ENCODE measurements around the gene XRCC4. TPM values are rescaled to one million over a fixed set of nuclear protein-coding genes. Genes with fewer than 3 reads are reported as not detected.

XRCC4 gene
- total RNA-seq, 3 donors from 2014 or later, result 8.8 to 10.8 (median 10.4) TPM

DNA sequence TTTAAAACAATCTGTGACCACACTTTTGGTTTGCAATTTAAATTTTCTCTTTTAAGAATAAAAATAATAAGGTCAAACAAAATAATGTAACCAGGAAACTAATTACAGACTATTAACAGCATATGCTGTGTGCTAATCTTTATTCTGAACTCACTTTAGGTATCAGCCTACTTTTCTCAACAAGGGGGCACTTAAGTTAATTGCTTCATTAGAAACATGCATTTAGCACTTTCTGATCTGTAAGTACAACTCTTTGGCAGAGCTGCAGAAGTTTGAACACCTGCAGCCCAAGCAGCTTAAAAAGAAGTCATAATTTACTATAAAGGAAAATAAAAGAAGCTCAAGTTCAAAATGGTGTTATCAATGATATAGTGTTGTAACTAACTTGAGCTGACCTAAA is 21.7 kb downstream of the XRCC4 start:
- TF ChIP-seq POLR2A (IDR thresholded peaks at IDR 0.05), result no peak
- TF ChIP-seq, protein P1, sequence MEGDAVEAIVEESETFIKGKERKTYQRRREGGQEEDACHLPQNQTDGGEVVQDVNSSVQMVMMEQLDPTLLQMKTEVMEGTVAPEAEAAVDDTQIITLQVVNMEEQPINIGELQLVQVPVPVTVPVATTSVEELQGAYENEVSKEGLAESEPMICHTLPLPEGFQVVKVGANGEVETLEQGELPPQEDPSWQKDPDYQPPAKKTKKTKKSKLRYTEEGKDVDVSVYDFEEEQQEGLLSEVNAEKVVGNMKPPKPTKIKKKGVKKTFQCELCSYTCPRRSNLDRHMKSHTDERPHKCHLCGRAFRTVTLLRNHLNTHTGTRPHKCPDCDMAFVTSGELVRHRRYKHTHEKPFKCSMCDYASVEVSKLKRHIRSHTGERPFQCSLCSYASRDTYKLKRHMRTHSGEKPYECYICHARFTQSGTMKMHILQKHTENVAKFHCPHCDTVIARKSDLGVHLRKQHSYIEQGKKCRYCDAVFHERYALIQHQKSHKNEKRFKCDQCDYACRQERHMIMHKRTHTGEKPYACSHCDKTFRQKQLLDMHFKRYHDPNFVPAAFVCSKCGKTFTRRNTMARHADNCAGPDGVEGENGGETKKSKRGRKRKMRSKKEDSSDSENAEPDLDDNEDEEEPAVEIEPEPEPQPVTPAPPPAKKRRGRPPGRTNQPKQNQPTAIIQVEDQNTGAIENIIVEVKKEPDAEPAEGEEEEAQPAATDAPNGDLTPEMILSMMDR (IDR thresholded peaks at IDR 0.05), result no peak
- TF ChIP-seq POLR2AphosphoS5 (IDR thresholded peaks at IDR 0.05), result no peak
- Histone ChIP-seq H3K27me3 (no peaks in the 10 kb centered on the region), H3K4me1 (no peaks in the 10 kb centered on the region), H3K4me3 (no peak overlapping the region), H3K36me3 (no peaks in the 10 kb centered on the region), H3K9me3 (peaks cover 0 to 7% of the 10 kb centered on the region in 2 donors), H3K27ac (no peak overlapping the region)
- intact Hi-C loops (cut with DNase I; ENCODE audit: low total_unique reads), result no loop called here
- no peak for DNase-seq (ENCODE audit: low spot score in 2 of 2)

- Histone ChIP-seq H3K27ac (no peak overlapping the region), H3K4me3 (no peak overlapping the region), H3K9me3 (peaks cover 0 to 2% of the 10 kb centered on the region in 2 donors), H3K27me3 (no peaks in the 10 kb centered on the region), H3K36me3 (no peaks in the 10 kb centered on the region), H3K4me1 (no peaks in the 10 kb centered on the region)
- DNase-seq (ENCODE audit: low spot score in 2 of 2), result no peak
- TF ChIP-seq POLR2A (IDR thresholded peaks at IDR 0.05) (no peak), POLR2AphosphoS5 (IDR thresholded peaks at IDR 0.05) (no peak)
- TF ChIP-seq, protein P1 (IDR thresholded peaks at IDR 0.05), result no peak
- intact Hi-C loops (cut with DNase I; ENCODE audit: low total_unique reads), result no loop called here
These were observed 22.1 kb downstream of the XRCC4 start for GRCh38 chr5:83099445-83099844.

DNA sequence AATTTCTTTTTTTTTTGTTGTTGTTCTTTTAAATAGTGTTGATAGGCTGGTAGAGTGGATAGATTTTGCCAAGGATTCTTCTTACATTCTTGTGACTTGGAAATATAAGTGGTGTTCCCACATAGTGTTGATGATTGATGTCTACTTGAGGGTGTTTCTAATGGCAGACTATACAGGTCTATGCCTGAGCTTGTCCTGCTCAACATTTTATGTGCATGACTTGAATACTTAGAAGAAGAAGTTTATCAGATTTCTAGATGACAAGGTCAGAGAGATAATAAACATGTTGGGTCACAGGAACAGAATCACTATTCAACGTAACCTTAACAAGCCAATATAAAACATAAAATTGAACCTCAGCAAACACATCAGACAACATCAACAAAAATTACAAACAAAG is 24.2 kb downstream of the XRCC4 start:
- Histone ChIP-seq H3K9me3 (no peaks in the 10 kb centered on the region), H3K27ac (no peak overlapping the region), H3K4me3 (no peak overlapping the region), H3K4me1 (no peaks in the 10 kb centered on the region), H3K27me3 (no peaks in the 10 kb centered on the region), H3K36me3 (no peaks in the 10 kb centered on the region)
- intact Hi-C loops (cut with DNase I; ENCODE audit: low total_unique reads), result no loop called here
- no peak for TF ChIP-seq POLR2A (IDR thresholded peaks at IDR 0.05)
- no peak for TF ChIP-seq POLR2AphosphoS5 (IDR thresholded peaks at IDR 0.05)
- TF ChIP-seq, protein P1 (IDR thresholded peaks at IDR 0.05), result no peak
- no peak for DNase-seq (ENCODE audit: low spot score in 2 of 2)

GRCh38 chr5:83102364-83102980 is 25.1 kb downstream of the XRCC4 start:
- no peaks in the 10 kb centered on the region for H3K27me3 ChIP-seq
- no peaks in the 10 kb centered on the region for H3K9me3 ChIP-seq
- no peak overlapping the region for H3K4me3 ChIP-seq
- no peak for TF ChIP-seq POLR2A (IDR thresholded peaks at IDR 0.05)
- no peak for TF ChIP-seq POLR2AphosphoS5 (IDR thresholded peaks at IDR 0.05)
- TF ChIP-seq, protein P1 (IDR thresholded peaks at IDR 0.05), result no peak
- no peaks in the 10 kb centered on the region for H3K4me1 ChIP-seq
- no peak overlapping the region for H3K27ac ChIP-seq
- intact Hi-C loops (cut with DNase I; ENCODE audit: low total_unique reads), result no loop called here
- no peaks in the 10 kb centered on the region for H3K36me3 ChIP-seq
- DNase-seq (ENCODE audit: low spot score in 2 of 2), result no peak

- H3K27me3 ChIP-seq, result no peaks in the 10 kb centered on the region
- H3K27ac ChIP-seq, result no peak overlapping the region
- no peak overlapping the region for H3K4me3 ChIP-seq
- TF ChIP-seq, protein P1 (IDR thresholded peaks at IDR 0.05), result no peak
- TF ChIP-seq POLR2A (IDR thresholded peaks at IDR 0.05), result no peak
- TF ChIP-seq POLR2AphosphoS5 (IDR thresholded peaks at IDR 0.05), result no peak
- intact Hi-C loops (cut with DNase I; ENCODE audit: low total_unique reads), result no loop called here
- no peaks in the 10 kb centered on the region for H3K36me3 ChIP-seq
- no peak for DNase-seq (ENCODE audit: low spot score in 2 of 2)
- H3K4me1 ChIP-seq, result no peaks in the 10 kb centered on the region
- H3K9me3 ChIP-seq, result no peaks in the 10 kb centered on the region
These were observed 26.7 kb downstream of the XRCC4 start for GRCh38 chr5:83104021-83104420.

Data from breast epithelium (tissue), 4 donors.